Activated naive CD8-positive, alpha-beta T cell treated with anti-CD3 and anti-CD28 coated beads, Interleukin-2, amount 50 U/mL, for 16 hours (primary cell): ENCODE results near the gene MRPL49.

Experiments used
- DNase-seq: peaks from one replicate; pipeline ENCODE4 v3.0.0-alpha.2; 2020; ENCODE audit warnings: low read depth, low spot score

MRPL49 gene

GRCh38 chr11:65121865-65122696 lies at the start of gene MRPL49, which contains the start of gene FAU:
MRPL49 (plus strand) TSS chr11:65122321; CDS start chr11:65122347, 26 bp downstream.
FAU (minus strand) TSS chr11:65122134; CDS start chr11:65121813, 321 bp downstream.
- peak; percentile 99 for DNase-seq

GRCh38 chr11:65072631-65072966 lies 49.5 kb upstream of the MRPL49 start:
- no peak for DNase-seq

DNA sequence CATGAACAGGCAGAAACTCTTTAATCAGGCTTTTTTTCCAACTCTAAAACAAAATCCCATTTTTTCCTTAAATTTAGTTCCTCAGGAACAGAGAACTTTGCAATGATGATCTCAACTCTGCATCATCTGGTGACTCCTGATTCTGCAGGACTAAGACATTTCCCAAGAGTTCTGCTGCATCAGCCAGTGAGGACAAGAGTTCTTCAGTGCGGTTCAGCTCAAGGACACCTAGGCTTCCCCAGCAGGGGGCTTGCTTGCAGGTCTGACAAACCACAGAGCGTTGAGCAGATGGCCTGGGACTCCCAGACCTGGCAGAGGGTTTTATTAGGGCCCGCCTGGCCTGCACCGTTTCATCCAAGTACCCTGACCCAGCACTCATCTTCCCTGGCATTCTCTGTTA lies 44.7 kb upstream of the MRPL49 start:
- no peak for DNase-seq

DNA sequence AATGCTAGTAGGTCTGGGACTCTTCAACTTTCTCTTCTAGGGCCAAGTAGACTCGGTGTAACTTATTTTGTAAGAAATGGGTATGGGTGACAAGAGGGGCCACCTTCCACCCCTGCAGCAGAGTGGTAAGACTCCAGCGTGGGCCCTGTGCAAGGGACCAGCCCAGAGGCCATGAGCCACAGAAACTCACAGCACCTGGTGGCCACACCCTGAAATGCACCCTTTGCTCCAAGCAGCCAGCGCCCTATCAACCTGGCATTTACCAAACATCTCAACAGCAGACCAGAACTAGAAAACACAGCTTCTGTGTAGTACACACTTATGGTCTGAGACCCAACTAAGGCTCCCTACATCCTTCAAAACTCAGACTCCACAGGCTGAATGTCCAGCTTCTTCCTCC lies 44.0 kb upstream of the MRPL49 start:
- peak; percentile 25 for DNase-seq

- DNase-seq: no peak
Measured at GRCh38 chr11:65078786-65079342, 43.3 kb upstream of the MRPL49 start.

- no peak for DNase-seq
Measured at GRCh38 chr11:65083134-65083833, 38.8 kb upstream of the MRPL49 start.

DNA sequence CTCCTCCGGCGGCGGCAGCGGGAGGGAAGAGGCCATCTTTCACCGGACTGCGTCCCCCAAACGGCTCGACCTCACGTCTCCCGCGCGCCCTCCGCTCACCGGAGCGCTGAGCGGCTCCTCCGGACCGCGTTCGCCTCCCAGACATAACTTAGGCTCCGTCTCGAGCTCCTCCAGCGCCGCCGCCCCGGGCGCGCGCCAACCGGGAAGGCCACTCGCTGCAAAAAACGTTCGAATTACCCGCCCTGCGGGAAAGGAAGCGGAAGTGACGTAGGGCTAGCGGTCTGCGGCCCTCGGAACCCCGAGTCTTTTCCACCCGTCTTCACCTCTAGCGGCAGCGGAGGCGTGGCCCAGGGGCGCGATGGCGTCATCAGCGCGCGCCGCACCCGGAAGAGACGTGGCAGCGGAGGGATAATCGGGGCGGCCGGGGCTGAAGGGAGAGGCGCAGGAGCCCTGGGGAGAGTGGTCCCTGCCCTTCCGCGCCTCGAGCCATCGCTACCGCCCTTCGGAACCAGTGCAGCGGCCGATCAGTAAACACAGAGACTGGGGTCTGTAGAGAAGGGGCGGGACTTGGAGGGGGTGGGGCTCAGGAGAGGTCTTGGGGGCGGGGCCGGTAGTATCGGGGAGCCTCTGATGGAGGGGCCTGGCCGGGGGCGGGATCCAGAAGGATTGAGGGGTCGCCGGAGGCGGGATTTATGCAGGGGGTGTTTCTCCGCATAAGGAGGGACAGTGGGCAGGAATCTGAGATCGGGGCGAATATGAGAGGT lies 38.1 kb upstream of the MRPL49 start, which contains the start of the genes CDCA5 and ZFPL1:
CDCA5 (minus strand) TSS at position 207 of the 764 bp plus-strand sequence; CDS start at position 145, 62 bp downstream.
ZFPL1 (plus strand) TSS at position 389 of the 764 bp plus-strand sequence. CDS start 477 bp downstream, outside the sequence.
- DNase-seq: peak; percentile 88

GRCh38 chr11:65084598-65085375 lies 37.3 kb upstream of the MRPL49 start:
- DNase-seq: no peak

DNA sequence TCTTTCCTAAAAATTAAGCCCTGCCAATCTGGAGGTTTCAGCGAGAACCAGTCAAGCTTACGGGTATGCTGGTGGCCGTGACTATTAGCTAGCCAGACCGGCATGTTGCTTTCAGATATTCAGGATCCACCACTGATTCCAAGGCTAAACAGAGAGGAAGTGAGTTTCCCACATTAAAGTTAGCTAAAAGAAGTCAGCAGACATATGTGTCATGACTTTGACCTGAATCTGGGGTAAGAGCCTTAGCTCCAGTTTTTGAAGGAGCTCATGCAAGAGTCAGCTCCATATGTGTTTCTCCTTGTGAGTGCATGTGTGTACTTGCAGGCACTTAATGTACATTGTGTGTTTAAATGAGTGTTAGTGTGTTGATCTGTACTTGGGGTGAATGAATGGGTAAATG lies 36.7 kb upstream of the MRPL49 start:
- DNase-seq: no peak

DNA sequence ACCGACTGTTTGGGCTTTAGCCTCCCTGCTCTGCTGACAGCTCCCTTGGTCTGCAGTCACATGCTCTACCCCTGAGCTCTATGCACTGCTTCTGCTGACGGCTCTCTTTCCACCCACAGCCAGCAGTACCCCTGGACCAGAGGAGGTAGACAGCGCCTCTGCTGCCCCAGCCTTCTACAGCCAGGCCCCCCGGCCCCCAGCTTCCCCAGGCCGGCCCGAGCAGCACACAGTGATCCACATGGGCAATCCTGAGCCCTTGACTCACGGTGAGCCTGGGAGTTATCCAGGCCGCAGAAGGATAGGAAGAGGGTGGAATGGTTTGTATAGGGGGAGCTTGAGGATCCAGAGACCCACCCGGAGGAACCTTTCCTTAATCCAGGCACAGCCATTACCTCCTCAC lies 35.3 kb upstream of the MRPL49 start:
- no peak for DNase-seq

- no peak for DNase-seq
Measured at GRCh38 chr11:65087216-65087615, 34.9 kb upstream of the MRPL49 start.

- DNase-seq: no peak
Measured at GRCh38 chr11:65087827-65088226, 34.3 kb upstream of the MRPL49 start.

- DNase-seq: no peak
Measured at GRCh38 chr11:65089621-65090020, 32.5 kb upstream of the MRPL49 start.

- DNase-seq: no peak
Measured at GRCh38 chr11:65090628-65091027, 31.5 kb upstream of the MRPL49 start.

DNA sequence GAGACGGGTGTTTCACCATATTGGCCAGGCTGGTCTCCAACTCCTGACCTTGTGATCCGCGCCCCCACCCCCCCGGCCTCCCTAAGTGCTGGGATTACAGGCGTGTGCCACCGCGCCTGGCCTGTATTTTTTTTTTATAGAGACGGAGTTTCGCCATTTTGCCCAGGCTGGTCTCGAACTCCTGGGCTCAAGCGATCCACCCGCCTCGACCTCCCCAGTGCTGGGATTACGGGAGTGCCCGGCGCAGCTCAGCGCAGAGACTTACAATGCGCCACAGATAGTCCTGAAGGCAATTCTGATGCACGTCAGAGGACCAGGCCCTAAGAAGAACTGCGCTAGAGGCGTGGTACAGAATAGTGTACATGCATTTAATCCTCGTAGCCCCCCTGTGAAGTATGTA lies 26.7 kb upstream of the MRPL49 start:
- DNase-seq: no peak

DNA sequence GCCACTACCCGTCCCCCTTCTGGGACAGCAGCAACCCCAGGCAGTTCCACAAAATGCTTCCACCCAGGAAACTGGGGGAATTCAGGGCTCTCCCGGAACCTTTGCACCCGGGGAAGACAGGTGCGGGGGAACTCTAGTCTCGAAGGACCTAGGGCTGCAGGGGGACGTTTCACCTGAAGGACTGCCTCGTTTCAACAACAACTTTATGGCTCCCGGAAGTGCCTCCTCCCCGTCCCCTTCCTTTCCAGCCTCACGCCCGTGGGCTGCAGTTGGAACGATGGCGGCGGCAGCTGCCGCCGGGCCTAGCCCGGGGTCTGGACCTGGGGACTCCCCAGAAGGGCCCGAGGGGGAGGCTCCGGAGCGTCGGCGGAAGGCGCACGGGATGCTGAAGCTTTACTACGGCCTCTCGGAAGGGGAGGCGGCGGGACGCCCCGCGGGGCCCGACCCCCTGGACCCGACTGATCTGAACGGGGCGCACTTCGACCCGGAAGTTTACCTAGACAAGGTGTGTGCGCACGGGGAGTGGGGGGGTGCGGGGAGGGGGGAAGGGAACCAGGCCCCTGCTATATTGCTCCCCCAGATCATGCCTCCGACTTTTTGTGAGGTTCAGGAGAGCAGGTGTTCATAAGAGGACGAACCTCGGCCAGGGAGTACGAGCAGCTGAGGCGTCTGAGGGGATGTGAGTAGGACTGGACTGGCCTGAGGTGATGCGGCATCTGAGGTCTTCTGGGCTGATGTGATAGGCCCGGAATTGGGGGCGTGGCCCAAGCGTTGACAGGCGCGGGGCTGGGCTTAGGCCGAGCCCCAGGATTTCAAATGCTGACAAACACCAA lies 25.9 kb upstream of the MRPL49 start, which contains the start of gene VPS51:
VPS51 (plus strand) TSS at position 241 of the 833 bp plus-strand sequence; CDS start at position 278, 37 bp downstream.
- peak; percentile 60 for DNase-seq

DNA sequence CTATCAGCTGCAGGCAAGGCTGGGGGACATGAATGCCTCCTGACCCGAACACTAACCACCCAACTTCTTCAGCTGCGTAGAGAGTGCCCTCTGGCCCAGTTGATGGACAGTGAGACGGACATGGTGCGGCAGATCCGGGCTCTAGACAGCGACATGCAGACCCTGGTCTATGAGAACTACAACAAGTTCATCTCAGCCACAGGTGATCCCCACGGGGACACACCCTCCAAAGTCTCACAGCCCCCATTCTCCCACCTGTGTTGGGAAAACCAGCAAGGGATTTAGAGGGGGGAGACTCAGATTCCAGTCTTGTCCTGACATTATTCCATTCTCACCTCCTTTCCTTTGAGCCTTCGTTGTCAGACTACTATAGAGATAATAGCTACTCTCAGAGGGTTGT lies 25.2 kb upstream of the MRPL49 start:
- DNase-seq: no peak

GRCh38 chr11:65100674-65101350 lies 21.3 kb upstream of the MRPL49 start:
- DNase-seq: no peak
